ENCODE data around the gene SFTPD. TPM values are rescaled to one million over a fixed set of nuclear protein-coding genes. Genes with fewer than 3 reads are reported as not detected.

The SFTPD gene
- total and polyA plus RNA-seq, 9 of the 15 experiments (the other 6 are each of a cell fraction or from before 2014, with no cell fraction given), result 0.20 TPM; not detected in 8

GRCh38 chr10:79904671-79905321 is 44.1 kb downstream of the SFTPD start (continued):
- TF ChIP-seq ZBTB5 (IDR thresholded peaks at IDR 0.05) (peak; percentile 93), SFPQ (IDR thresholded peaks at IDR 0.05; ENCODE audit: low read depth, low read length) (no peak), CHD4 (IDR thresholded peaks at IDR 0.05; ENCODE audit: insufficient read depth, insufficient replicate concordance, low read depth, low read length, poor library complexity, severe bottlenecking) (no peak), ZFPM2 (CRISPR knock-in tag; IDR thresholded peaks at IDR 0.05) (no peak), KDM1A (IDR thresholded peaks at IDR 0.05) (no peak), NFATC3 (IDR thresholded peaks at IDR 0.05) (no peak), ZNF274 (IDR thresholded peaks at IDR 0.05; ENCODE audit: borderline replicate concordance, low read depth, low read length) (no peak), DMBX1 (CRISPR knock-in tag; IDR thresholded peaks at IDR 0.05; ENCODE audit: borderline replicate concordance) (no peak), MLLT1 (IDR thresholded peaks at IDR 0.05) (no peak), NFE2L1 (tag; IDR thresholded peaks at IDR 0.05; ENCODE audit: borderline replicate concordance, low read depth) (no peak), RNF2 (IDR thresholded peaks at IDR 0.05) (peak; percentile 68; the same call in 1 of the 2 replicates), XRCC3 (IDR thresholded peaks at IDR 0.05) (no peak)
